BE2C (cell line): ENCODE results near the gene TFCP2L1.
"Not testable (repeated sequence)": the region's sequence is repeated elsewhere in the genome, so short reads cannot be mapped to it uniquely, and the experiment has no call there.

Experiments used
- DNase-seq: peaks from one replicate; pipeline ENCODE4 v3.0.0-alpha.2; 2020
- H3K27me3 ChIP-seq: fragments of 250-450 bp; sonication (Bioruptor Pico); 2 replicates; pipeline ENCODE4 v1.5.1; 2020; ENCODE audit warnings: mild to moderate bottlenecking
- H3K36me3 ChIP-seq: fragments of 250-450 bp; sonication (Bioruptor Pico); 2 replicates; pipeline ENCODE4 v1.5.1; 2020; ENCODE audit warnings: mild to moderate bottlenecking
- H3K4me1 ChIP-seq: fragments of 250-450 bp; sonication (Bioruptor Pico); 2 replicates; pipeline ENCODE4 v1.5.1; 2020
- H3K4me3 ChIP-seq: 2 replicates; pipeline ENCODE4 v1.5.1; 2011; ENCODE audit warnings: low read depth, low read length
- H3K9me3 ChIP-seq: fragments of 250-450 bp; sonication (Bioruptor Pico); 2 replicates; pipeline ENCODE4 v1.5.1; 2020
- CTCF ChIP-seq: IDR thresholded peaks from 2 replicates; pipeline ENCODE4 v1.5.1; 2012; ENCODE audit warnings: mild to moderate bottlenecking, low read depth, low read length

TFCP2L1 gene

GRCh38 chr2:121234144-121234543 is 50.9 kb downstream of the TFCP2L1 start:
- H3K9me3 ChIP-seq, result no peaks in the 10 kb centered on the region
- no peaks in the 10 kb centered on the region for H3K4me1 ChIP-seq
- H3K4me3 ChIP-seq, result no peak overlapping the region
- no peak for DNase-seq
- H3K36me3 ChIP-seq, result no peaks in the 10 kb centered on the region
- no peak for TF ChIP-seq CTCF
- H3K27me3 ChIP-seq, result no peaks in the 10 kb centered on the region

- H3K27me3 ChIP-seq, result no peaks in the 10 kb centered on the region
- TF ChIP-seq CTCF, result no peak
- H3K4me1 ChIP-seq, result no peaks in the 10 kb centered on the region
- H3K4me3 ChIP-seq, result no peak overlapping the region
- no peaks in the 10 kb centered on the region for H3K36me3 ChIP-seq
- H3K9me3 ChIP-seq, result no peaks in the 10 kb centered on the region
- no peak for DNase-seq
Measured at GRCh38 chr2:121233486-121234110, 51.4 kb downstream of the TFCP2L1 start.

GRCh38 chr2:121232626-121233265 is 52.3 kb downstream of the TFCP2L1 start:
- DNase-seq, result no peak
- H3K36me3 ChIP-seq, result no peaks in the 10 kb centered on the region
- H3K4me1 ChIP-seq, result no peaks in the 10 kb centered on the region
- no peak for TF ChIP-seq CTCF
- no peaks in the 10 kb centered on the region for H3K27me3 ChIP-seq
- no peak overlapping the region for H3K4me3 ChIP-seq
- H3K9me3 ChIP-seq, result no peaks in the 10 kb centered on the region

GRCh38 chr2:121231385-121232000 is 53.5 kb downstream of the TFCP2L1 start:
- H3K9me3 ChIP-seq, result no peaks in the 10 kb centered on the region
- no peaks in the 10 kb centered on the region for H3K4me1 ChIP-seq
- no peaks in the 10 kb centered on the region for H3K36me3 ChIP-seq
- H3K4me3 ChIP-seq, result no peak overlapping the region
- no peak for DNase-seq
- TF ChIP-seq CTCF, result no peak
- H3K27me3 ChIP-seq, result no peaks in the 10 kb centered on the region

- H3K36me3 ChIP-seq, result no peaks in the 10 kb centered on the region
- no peak overlapping the region for H3K4me3 ChIP-seq
- TF ChIP-seq CTCF, result no peak
- no peaks in the 10 kb centered on the region for H3K27me3 ChIP-seq
- no peaks in the 10 kb centered on the region for H3K4me1 ChIP-seq
- H3K9me3 ChIP-seq, result no peaks in the 10 kb centered on the region
- DNase-seq, result no peak
Measured at GRCh38 chr2:121228521-121228920, 56.5 kb downstream of the TFCP2L1 start.

- DNase-seq, result peak; percentile 33
- H3K27me3 ChIP-seq, H3K4me1 ChIP-seq, H3K36me3 ChIP-seq, H3K4me3 ChIP-seq, H3K9me3 ChIP-seq: not testable (repeated sequence)
Measured at GRCh38 chr2:121227381-121228144, 57.4 kb downstream of the TFCP2L1 start.

- DNase-seq, H3K36me3 ChIP-seq, H3K4me1 ChIP-seq, H3K27me3 ChIP-seq, H3K4me3 ChIP-seq, H3K9me3 ChIP-seq: not testable (repeated sequence)
Measured at GRCh38 chr2:121225681-121226080, 59.3 kb downstream of the TFCP2L1 start.
